ENCODE measurements around the gene ATM.
"Not testable (repeated sequence)": the region's sequence is repeated elsewhere in the genome, so short reads cannot be mapped to it uniquely, and the experiment has no call there.

Gene ATM

DNA sequence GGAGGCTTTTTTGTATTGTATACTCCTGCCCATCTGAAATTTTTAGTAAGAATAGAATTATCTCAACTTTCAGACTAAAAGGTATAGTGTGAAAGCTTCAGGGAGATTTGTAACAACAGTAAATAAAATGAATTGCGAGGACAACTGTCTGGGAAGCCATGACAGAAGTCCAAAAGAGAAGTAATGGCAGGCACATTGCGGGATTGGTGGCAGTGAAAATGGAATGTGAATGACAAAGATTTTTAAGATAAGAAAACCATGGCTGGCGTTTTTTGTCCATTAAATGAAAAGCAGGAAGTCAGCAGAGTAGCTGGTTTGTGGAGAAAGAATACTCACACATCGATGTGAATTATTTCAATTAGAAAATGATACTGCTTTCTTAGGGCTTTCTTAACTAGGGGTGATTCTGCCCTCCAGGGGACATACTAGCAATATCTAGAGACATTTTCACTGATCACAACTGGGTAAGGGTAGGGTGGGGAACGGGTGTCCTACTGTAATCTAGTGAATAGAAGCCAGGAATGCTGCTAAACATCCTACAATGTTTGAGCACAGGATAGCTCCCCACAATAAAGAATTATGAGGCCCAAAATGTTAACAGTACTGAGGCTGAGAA, 2.0 kb upstream of the ATM start:
- no peak for DNase-seq (ENCODE audit: low spot score)

DNA sequence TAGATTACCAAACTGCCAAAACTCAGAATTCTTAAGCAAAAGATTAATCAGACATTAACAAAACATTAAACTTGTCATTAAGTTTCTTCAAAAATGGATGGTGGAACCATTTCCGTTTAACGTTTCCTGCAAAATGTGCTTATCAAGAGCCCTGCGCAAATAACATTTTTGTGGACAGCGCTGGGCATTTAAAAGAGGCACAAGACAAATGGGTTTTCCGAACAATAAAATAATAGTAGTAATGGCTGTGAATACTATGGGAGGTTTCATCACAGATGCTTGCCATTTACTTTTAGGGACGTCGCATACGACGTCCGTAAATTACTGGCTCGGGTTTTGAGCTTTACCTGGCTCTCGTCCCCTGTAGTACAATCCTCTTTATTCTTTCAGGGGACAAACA, 1.5 kb upstream of the ATM start:
- no peak for DNase-seq (ENCODE audit: low spot score)

DNA sequence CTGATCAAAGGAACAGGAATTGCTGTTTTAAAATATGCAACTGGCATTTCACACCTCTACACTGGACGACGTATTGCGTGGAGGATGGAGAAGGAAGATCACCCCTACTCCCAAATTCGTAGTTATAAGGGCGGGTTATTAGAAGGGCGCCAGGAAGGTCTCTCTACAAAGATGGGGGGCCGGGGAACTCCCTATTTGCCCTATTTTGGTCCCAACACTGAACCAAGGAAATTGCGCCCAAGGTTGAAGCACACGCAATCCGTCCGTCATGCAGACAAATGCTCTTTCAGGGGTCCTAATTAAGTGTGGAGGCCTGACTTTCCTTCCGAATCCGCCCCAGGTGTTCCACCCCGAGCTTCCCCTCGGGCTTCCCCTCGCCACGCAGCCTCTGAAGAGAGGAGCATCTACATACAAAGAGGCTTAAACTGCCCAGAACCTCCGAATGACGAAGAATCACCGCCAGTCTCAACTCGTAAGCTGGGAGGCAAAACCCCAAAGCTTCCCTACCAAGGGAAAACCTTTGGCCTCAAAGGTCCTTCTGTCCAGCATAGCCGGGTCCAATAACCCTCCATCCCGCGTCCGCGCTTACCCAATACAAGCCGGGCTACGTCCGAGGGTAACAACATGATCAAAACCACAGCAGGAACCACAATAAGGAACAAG, 825 bp upstream of the ATM start:
- DNase-seq (ENCODE audit: low spot score): peak; percentile 34

DNA sequence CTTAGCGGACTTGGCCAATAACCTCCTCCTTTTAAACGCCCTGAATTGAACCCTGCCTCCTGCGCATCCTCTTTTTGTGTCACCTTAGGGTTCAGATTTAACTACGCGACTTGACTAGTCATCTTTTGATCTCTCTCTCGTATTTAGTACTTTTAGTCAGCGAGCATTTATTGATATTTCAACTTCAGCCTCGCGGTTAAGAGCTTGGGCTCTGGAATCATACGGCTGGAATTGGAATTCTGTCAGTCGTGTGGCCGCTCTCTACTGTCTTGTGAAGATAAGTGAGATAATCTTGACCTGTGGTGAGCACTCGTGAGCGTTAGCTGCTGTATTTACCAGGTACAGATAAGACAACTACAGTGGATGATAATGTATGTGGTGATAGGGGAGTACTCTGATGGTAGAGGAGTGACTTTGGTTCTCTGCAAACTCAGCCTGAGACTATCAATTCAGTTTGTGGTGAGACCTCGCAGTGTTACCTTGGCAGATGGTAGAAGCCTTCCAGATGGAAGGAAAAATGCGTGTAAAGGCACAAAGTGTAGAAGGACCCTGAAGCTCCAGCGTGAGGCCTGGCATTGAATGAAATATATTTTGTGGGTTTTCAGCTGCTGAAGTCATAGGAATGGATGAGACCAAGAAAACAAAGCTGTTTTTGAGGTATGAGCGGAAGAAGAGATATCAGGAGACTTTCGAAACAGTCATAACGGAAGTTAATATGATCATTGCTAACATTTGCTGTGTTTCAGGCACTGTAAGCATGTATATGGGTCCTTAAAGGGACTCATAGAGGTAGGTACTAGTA, 682 bp downstream of the ATM start:
- DNase-seq (ENCODE audit: low spot score): no peak

DNA sequence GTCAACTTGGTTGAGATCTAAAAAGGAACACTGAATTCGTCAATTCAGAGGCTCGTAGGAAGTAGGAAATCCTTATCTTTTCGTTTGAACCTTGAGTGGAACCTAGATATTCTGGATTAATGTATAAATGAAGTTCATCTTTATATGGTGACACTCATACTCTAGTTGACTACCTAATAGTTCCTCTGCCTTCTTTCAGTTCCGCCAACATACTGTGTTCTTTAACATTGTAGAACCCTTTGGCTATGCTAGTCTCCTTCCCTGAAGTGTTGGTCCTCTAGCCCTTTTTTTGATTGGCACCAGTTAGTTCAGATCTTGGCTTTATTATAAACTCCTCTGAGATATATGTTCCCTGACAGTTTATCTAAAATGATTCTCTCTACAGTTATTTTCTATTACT, 1.5 kb downstream of the ATM start:
- DNase-seq (ENCODE audit: low spot score): no peak

DNA sequence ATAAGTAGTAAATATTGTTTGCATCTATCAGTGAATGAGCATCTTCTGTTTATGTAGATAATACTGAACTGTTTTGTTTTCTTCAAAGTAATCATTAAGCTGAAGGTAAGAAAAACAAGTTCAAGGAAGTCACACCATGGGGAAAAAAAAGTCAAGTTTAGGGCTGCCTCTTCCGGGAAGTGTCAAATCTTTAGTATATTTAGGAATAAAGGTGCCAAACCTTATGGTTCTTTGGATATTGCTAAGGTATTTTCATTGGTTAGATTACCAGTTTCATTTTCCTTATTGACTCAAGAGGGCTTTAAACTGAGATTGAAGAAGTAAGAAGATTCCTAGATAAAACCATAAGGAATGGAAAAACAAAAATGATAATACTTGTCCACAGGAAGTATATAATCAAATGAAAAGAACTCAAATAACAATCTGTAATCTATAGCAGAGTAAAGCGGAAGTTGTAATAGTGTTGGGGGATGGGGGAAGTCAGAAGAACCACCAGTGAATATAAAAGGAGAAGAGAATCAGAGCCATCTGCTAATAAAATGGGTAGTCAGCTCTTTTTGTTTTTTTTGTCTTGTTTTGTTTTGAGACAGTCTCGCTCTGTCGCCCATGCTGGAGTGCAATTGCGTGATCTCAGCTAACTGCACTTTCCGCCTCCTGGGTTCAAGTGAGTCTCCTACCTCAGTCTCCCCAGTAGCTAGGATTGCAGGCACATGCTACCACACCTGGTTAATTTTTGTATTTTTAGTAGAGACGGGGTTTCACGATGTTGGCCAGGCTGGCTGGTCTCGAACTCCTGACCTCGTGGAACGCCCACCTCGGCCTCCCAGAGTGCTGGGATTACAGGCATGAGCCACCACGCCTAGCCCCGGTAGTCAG, 2.3 kb downstream of the ATM start:
- DNase-seq (ENCODE audit: low spot score): no peak

DNA sequence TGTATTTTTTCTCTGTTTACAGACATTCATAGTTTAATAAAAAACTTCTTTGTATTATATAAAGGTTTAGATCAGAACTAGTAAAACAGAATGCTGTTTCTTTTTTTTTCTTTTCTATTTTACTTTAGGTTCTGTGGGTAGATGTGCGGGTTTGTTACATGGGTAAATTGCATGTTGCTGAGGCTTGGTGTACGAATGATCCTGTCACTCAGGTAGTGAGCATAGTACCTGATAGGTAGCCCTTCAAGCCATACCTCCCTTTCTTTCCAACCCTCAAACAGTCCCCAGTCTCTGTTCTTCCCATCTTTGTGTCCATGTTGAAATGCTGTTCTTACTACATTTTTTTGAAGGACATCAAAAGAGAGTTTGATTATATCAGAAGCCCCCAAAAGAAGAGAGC, 3.2 kb downstream of the ATM start:
- no peak for DNase-seq (ENCODE audit: low spot score)

DNA sequence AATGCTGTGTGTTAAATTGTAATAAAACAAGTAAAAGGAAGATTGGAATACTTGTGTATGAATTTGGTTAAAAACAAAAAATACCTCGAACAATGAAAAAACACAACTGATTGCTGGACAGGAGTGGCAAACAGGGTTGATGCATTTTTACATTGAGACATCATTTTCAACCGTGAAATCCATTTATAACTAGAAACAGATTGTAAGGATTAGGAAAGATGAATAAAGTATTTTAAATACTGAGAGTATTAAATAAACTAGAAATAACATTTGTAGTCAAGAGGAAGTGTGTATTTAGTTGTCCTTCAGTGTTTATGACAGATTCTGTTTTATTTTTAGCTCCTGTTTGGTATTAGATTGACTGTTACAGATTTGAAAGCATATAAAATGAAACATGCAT, 5.4 kb downstream of the ATM start:
- no peak for DNase-seq (ENCODE audit: low spot score)

DNA sequence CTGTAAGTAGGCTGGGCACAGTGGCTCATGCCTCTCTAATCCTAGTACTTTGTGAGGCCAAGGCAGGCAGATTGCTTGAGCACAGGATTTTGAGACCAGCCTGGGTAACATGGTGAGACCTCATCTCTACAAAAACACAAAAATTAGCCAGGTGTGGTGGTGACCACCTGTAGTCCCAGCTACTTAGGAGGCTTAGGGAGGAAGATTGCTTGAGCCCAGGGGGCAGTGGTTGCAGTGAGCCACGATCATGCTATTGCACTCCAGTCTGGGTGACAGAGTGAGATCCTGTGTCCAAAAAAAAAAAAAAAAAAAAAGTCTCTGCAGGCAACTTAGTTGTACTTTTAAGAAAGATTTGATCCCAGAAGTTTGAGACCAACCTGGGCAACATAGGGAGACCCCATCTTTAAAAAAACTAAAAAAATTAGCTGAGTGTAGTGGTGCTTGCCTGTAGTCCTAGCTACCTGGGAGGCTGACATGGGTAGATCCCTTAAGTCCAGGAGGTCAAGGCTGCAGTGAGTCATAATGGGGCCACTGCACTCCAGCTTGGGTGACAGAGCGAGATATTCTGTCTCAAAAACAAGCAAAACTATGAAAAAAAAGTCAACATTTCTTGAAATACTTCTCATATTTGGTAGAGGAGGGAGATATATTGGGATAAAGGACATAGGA, 10.5 kb downstream of the ATM start:
- DNase-seq (ENCODE audit: low spot score): no peak

DNA sequence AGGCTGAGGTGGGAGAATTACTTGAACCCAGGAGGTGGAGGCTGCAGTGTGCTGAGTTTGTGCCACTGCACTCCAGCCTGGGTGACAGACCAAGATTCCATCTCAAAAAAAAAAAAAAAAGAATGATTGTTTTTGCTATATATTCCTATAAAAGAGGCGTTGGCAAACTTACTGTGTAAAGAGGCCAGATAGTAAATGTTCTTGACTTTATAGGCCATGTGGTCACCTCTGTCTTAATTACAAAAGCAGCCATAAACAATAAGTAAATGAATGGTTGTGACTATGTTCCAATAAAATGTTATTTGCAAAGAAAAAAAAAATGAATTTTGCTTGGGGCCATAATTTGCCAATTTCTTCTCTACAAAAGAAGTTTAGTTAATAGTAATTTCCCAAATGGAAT, 12.3 kb downstream of the ATM start:
- DNase-seq (ENCODE audit: low spot score): no peak

DNA sequence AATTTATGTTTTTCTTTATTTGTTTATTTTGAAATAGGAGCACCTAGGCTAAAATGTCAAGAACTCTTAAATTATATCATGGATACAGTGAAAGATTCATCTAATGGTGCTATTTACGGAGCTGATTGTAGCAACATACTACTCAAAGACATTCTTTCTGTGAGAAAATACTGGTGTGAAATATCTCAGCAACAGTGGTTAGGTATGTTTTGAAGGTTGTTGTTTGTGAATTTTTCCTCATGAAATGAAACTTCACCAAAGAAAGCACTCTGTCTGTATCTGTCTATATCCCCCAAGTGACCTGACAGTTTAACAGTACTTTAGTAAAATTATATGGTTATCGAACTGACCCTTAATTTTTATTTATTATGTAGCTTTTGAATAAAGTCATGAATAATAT, 12.8 kb downstream of the ATM start:
- no peak for DNase-seq (ENCODE audit: low spot score)

DNA sequence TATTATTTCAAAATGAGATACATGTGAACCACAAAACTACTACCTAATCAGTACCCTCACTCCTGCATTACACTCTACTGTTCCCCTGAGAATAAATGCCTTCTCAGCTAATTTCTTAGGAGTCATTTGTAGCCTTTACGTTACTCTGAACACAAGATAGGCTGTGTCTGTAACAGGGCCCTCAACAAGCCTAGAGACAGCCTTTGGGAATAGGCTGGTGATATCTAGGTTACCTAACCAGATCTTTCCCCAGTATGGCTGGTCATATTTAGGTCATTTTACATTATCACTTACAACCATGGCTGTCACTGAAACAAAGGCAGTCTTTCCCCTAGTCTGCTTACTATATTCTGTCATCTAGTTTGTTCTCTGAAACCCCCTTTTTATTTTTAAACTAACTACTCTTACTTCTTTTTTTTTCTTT, 14.2 kb downstream of the ATM start:
- no peak for DNase-seq (ENCODE audit: low spot score)

DNA sequence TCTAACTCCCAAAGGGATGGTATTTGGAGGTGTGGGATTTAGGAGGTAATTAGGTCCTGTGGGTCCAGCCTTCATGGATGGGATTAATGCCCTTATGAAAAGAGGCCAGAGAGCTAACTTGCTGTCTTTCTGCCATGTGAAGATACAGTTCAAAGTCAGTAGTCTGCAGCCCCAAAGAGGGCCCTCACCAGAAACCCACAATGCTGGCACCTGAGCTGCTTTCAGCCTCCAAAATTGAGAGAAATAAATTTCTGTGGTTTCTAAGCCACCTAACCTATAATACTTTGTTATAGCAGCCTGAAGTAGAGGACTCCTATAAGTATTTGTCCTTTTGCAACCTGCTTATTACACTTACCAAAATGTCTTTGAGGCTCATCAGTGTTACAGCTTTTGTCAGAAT, 16.2 kb downstream of the ATM start:
- no peak for DNase-seq (ENCODE audit: low spot score)

DNA sequence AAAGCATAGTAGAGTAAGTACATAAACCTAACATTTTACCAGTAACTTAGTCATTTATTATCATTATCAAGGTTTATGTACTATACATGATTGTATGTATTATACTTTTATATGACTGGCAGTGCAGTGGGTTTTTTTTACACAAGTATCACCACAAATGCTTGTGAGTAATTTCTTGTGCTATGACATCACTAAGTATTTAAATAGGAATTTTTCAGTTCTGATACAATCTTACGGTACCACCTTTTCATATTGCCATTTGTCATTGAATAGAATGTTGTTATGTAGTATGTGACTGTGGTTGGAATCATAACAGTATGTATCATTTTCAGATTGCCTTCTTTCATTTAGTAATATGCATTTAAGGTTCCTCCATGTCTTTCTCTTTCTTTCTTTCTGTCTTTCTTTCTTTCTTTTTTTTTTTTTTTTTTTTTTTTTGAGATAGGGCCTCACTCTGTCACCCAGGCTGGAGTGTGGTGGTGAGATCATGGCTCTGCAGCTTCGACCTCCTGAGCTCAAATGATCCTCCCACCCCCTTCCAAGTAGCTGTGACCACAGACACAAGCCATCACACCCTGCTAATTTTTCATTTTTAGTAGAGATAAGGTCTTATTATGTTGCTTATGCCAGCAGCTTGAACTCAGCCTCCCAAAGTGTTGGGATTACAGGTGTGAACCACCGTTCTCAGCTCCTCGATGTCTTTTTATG, 18.6 kb downstream of the ATM start:
- no peak for DNase-seq (ENCODE audit: low spot score)

DNA sequence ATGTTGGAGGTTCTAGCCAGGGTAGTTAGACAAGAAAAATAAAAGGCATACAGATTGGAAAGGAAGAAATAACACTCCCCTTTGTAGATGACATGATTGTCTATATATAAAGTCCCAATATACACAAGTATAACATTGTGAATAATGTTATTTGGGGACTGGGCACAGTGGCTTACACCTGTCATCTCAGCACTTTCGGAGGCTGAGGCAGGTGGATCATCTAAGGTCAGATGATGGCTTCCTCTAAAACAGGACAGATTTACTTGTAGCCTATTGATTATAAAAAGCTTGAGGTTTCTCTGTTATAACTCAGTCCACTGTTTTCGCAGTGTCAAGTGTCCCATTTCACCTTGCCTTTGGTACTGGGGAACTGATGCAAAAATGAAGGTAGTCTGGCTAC, 19.6 kb downstream of the ATM start:
- no peak for DNase-seq (ENCODE audit: low spot score)

DNA sequence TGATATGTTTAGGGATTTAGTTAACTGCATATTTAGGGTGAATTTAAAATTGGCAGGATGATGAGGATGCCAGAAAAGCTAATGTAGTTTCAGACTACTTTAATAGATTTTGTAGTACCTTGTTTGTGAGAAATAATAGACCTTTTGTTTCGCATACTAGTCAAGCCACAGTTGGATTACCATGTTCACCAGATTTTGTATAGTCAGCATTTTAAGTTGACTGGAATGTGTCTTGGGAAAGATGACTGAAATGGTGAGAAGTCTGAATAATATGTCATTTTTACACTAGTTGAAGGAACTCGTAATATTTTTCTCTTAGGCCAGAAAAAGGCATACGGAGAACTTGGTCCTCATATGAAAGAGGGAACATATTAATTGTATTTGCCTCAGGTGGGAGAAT, 23.4 kb downstream of the ATM start:
- DNase-seq (ENCODE audit: low spot score): no peak

DNA sequence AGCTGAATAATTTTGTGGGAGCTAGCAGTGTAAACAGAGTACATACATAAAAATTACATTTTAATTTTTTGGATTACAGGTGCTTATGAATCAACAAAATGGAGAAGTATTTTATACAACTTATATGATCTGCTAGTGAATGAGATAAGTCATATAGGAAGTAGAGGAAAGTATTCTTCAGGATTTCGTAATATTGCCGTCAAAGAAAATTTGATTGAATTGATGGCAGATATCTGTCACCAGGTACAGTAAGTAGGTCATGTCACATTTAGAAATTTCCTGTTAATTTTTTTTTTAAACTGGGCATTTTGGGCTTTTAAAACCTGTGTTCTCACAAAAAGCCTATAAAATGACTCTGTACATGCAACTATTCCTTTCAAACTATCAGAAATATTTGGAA, 24.0 kb downstream of the ATM start:
- no peak for DNase-seq (ENCODE audit: low spot score)

DNA sequence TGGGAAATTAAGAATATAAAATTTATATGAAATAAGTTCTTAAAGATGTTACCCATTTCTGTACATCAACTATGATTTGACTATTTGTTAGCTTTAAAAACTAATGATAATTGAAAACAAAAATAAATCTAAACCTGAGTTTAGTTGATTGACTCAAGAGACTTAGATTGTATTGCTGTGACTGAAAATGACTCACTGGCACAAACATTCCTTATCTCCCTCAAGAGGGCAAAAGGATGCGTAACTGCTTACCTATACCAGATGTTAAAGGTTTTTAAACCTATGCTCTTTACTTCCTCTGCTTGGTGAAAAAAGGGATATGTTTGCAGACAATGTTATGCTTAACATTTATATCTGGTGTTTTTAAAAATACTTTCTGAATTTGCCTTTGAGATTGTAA, 30.3 kb downstream of the ATM start:
- DNase-seq (ENCODE audit: low spot score): no peak

DNA sequence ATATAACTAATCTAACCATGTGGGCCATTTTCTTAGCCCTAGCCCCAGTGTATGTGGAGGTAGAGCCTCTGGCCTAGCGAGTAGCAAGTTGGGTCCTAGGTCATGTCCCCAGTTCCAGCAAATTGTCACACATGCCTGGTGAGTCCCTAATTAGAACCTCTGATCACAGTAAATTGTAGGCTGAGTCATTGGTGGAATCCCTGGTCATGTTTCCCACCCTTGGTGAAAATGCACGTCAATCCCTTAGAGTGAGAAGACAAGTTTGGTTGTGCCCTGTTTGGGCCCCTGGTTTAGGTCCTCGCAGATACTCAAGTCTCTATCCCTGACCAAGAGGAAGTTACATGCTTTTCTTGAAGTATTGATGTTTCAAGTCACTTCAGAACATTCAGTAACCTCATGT, 46.7 kb downstream of the ATM start:
- no peak for DNase-seq (ENCODE audit: low spot score)

DNA sequence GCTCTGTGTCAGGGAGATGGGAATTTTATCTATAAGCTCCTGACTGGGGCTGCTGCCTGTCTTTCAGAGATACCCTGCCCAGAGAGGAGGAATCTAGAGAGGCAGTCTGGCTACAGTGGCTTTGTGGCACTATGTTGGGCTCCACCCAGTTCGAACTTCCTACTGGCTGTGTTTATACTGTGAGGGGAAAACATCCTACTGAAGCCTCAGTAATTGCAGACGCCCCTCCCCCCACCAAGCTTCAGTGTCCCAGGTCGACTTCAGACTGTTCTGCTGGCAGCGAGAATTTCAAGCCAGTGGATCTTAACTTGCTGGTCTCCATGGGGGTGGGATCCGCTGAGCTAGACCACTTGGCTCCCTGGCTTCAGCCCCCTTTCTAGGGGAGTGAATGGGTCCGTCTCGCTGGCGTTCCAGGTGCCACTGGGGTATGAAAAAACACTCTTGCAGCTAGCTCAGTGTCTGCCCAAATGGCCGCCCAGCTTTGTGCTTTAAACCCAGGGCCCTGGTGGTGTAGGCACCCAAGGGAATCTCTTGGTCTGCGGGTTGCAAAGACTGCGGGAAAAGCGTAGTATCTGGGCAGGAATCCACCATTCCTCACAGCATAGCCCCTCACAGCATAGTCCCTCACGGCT, 54.2 kb downstream of the ATM start:
- not testable (repeated sequence) for DNase-seq (ENCODE audit: low spot score)

DNA sequence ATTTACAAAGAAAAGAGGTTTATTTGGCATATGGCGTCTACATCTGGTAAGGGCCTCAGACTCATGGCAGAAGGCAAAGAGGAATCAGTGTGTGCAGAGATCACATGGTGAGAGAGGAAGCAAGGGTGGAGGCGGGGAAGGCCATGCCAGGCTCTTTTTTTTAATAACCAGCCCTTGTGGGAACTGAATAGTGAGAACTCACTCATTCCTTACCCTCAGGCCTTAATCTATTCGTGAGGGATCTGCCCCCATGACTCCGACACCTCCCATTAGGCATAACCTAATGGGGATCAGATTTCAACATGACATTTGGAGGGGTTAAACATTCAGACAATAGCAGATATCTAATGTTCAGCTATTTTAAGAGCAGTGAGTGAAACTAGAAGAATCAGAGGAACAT, 55.7 kb downstream of the ATM start:
- DNase-seq (ENCODE audit: low spot score): no peak
